IPS-20b (cell line): ENCODE data around the gene CYCS.
"Not testable (repeated sequence)": the region's sequence is repeated elsewhere in the genome, so short reads cannot be mapped to it uniquely, and the experiment has no call there.

Experiments used
- H3K27ac ChIP-seq: one replicate; pipeline ENCODE4 v1.5.1; 2013; ENCODE audit warnings: low read length
- H3K27me3 ChIP-seq: 2 replicates; pipeline ENCODE4 v1.6.1; 2013; ENCODE audit warnings: mild to moderate bottlenecking, low read length, inconsistent platforms; ENCODE audit not compliant: insufficient read depth
- H3K36me3 ChIP-seq: 2 replicates; pipeline ENCODE4 v1.6.1; 2013; ENCODE audit warnings: low read depth, mild to moderate bottlenecking, inconsistent platforms, low read length, moderate library complexity; ENCODE audit not compliant: insufficient read depth
- H3K4me1 ChIP-seq: 2 replicates; pipeline ENCODE4 v1.6.1; 2013; ENCODE audit warnings: mild to moderate bottlenecking, control low read depth, inconsistent platforms, low read length, moderate library complexity; ENCODE audit not compliant: insufficient read depth
- H3K4me3 ChIP-seq: 2 replicates; pipeline ENCODE4 v1.5.1; 2013; ENCODE audit warnings: mild to moderate bottlenecking, low read length, inconsistent platforms
- H3K9ac ChIP-seq: 2 replicates; pipeline ENCODE4 v1.6.1; 2013; ENCODE audit warnings: low read depth, mild to moderate bottlenecking, inconsistent platforms, low read length, moderate library complexity
- H3K9me3 ChIP-seq: 2 replicates; pipeline ENCODE4 v1.6.1; 2013; ENCODE audit warnings: mild to moderate bottlenecking, low read depth, low read length, inconsistent platforms; ENCODE audit not compliant: insufficient read depth

Gene CYCS

DNA sequence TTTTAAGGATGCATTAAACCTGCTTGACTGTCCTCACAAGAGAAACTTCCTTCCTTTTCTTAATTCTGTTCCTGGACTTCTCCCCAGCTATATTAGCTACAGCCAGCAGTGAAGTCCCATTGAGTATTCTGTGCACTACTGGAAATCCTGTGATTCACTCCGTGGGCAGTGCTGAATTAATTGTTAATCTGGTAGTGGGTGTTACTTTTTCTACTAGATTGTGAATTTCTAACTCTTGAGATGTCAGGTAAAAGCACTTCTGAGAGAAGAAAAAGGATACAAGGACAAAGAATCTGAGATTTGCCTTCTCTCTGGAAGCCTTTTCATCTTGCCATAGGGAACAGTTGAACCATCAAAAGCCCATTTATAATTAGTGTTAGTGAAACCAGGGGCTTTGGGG lies 33.9 kb downstream of the CYCS start:
- H3K27ac ChIP-seq = no peak overlapping the region
- H3K9me3 ChIP-seq = no peaks in the 10 kb centered on the region

DNA sequence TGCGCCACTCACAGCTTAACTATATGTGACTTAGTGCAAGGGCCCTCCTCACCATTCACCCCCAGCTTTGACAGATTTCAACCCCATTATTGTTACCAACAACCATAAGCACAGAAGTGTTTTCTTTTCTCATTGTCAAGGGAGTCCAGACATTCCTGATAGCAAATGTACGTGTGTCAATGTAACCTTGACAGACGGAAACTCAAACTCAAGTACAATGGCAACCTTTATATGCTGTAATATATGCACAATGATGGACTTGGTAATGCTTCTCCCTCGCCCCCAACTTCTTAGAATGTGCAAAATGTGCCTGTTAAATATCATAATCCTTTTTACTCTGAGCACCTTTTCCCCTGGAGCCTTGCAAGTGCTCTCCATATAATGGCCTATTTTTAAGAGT lies 34.7 kb downstream of the CYCS start:
- Histone ChIP-seq H3K4me3 (no peak overlapping the region), H3K27ac (no peak overlapping the region), H3K9me3 (no peaks in the 10 kb centered on the region), H3K27me3 (no peaks in the 10 kb centered on the region), H3K9ac (no peak overlapping the region), H3K36me3 (no peaks in the 10 kb centered on the region), H3K4me1 (no peaks in the 10 kb centered on the region)

More for the DNA sequence above, 33.9 kb downstream of the CYCS start:
- Histone ChIP-seq H3K36me3 (no peaks in the 10 kb centered on the region), H3K4me1 (no peaks in the 10 kb centered on the region), H3K27me3 (no peaks in the 10 kb centered on the region), H3K4me3 (no peak overlapping the region), H3K9ac (no peak overlapping the region)

DNA sequence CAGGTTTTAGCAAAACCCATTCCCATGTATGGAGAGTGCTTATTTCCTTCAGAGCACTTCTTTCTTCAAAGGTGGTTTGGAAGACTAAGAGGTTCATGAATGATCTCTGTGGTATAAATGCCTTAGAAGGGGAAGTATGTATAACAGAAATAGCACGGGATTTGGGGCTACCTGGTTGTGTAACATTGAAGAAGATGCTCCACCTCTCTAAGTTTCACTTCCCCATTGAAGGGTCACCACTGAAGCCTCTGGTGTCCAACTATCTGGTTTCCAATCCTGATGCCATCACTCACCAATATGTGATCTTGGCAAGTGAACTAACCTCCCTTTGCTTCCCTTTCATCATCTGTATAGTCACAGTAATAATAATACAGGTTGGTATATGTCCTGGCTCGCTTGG lies 37.2 kb downstream of the CYCS start:
- no peaks in the 10 kb centered on the region for H3K36me3 ChIP-seq
- no peaks in the 10 kb centered on the region for H3K27me3 ChIP-seq
- no peak overlapping the region for H3K4me3 ChIP-seq
- H3K27ac ChIP-seq = no peak overlapping the region
- no peaks in the 10 kb centered on the region for H3K9me3 ChIP-seq
- H3K9ac ChIP-seq = no peak overlapping the region
- no peaks in the 10 kb centered on the region for H3K4me1 ChIP-seq

DNA sequence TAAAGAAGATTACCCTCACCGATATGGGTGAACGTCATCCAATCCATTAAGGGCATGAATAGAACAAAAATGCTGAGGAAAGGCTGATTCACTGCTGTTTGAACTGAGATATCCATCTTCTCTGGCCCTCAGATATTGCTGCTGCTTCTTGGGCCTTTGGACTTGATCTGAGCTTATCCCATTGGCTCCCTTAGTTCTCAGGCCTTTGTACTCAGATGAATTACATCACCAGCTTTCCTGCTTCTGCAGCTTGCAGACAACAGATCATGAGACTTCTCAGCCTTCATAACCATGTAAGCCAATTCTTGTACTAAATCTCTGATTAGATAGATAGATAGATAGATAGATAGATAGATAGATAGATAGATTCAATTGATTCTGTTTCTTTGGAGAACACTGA lies 40.2 kb downstream of the CYCS start:
- H3K27me3 ChIP-seq = no peaks in the 10 kb centered on the region
- no peak overlapping the region for H3K9ac ChIP-seq
- H3K27ac ChIP-seq = no peak overlapping the region
- no peak overlapping the region for H3K4me3 ChIP-seq
- no peaks in the 10 kb centered on the region for H3K4me1 ChIP-seq
- H3K36me3 ChIP-seq = no peaks in the 10 kb centered on the region
- no peaks in the 10 kb centered on the region for H3K9me3 ChIP-seq

DNA sequence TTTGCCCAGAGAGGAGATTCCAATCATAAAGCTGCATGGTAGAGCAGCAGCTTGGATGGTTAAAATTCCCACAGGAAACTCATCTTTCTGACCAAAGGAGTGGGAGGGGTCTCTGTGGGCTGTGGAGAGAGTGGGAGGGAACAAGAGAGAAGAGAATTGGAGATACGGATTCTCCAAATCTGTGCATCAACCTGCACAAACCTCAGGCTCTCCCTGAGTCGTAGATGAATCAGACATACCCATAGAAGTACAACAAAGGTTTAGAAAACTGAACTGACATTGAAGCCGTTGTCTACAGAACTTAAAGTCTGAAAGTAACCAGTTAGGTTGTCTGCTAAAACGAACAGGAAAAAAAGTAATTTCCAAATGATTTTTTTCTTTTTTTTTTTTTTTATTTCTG lies 41.9 kb downstream of the CYCS start:
- Histone ChIP-seq H3K9me3 (no peaks in the 10 kb centered on the region), H3K9ac (no peak overlapping the region), H3K4me3 (no peak overlapping the region), H3K4me1 (no peaks in the 10 kb centered on the region), H3K36me3 (no peaks in the 10 kb centered on the region), H3K27me3 (no peaks in the 10 kb centered on the region), H3K27ac (no peak overlapping the region)

DNA sequence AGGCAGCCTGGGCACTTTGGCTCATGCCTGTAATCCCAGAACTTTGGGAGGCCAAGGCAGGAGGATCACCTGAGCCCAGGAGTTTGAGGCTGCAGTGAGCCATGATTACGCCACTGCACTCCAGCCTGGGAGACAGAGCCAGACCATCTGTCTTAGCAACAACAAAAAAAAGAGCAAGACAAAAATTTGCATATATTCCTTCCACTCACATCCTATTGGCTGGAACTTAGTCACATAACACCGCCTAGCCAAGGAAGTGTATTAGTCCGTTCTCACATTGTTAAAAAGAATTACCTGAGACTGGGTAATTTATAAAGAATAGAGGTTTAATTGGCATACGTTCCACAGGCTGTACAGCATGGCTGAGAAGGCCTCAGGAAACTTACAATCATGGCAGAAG lies 43.0 kb downstream of the CYCS start:
- H3K4me1 ChIP-seq, H3K36me3 ChIP-seq, H3K9me3 ChIP-seq, H3K9ac ChIP-seq, H3K27me3 ChIP-seq, H3K27ac ChIP-seq, H3K4me3 ChIP-seq: not testable (repeated sequence)

DNA sequence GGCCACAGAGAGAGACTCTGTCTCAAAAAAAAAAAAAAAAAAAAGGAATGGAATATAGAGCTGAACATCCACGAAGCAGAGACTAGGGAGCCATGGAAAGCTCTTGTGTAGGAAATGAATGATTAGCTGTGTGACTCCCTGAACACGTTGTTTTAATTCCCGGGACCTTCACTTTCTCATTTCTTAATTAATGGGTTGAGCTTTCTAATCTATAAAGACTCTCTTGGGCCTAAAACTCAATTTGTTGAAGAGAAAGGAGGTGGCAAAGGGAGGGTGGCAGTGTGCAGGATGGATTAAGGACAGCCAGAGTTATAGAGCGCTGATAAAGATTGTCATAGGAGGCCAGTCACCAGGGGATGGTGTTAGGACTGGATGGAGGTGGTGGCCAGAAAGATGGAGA lies 48.0 kb downstream of the CYCS start:
- Histone ChIP-seq H3K27me3 (no peaks in the 10 kb centered on the region), H3K9me3 (no peaks in the 10 kb centered on the region), H3K4me3 (no peak overlapping the region), H3K9ac (no peak overlapping the region), H3K27ac (no peak overlapping the region), H3K4me1 (no peaks in the 10 kb centered on the region), H3K36me3 (no peaks in the 10 kb centered on the region)

DNA sequence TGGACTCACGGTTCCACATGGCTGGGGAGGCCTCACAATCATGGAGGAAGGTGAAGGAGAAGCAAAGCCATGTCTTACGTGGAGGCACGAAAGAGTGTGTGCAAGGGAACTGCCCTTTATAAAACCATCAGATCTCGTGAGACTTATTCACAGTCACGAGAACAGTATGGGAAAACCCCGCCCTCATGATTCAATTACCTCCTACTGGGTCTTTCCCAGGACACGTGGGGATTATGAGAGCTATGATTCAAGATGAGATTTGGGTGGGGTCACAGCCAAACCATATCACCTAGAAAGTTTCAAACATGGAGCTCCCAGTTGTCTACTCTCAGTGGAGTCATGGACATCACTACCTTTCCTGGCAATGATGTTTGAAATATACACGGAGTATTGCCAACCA lies 49.6 kb downstream of the CYCS start:
- Histone ChIP-seq H3K4me1 (no peaks in the 10 kb centered on the region), H3K9ac (no peak overlapping the region), H3K9me3 (no peaks in the 10 kb centered on the region), H3K27ac (no peak overlapping the region), H3K36me3 (no peaks in the 10 kb centered on the region), H3K27me3 (no peaks in the 10 kb centered on the region), H3K4me3 (no peak overlapping the region)

DNA sequence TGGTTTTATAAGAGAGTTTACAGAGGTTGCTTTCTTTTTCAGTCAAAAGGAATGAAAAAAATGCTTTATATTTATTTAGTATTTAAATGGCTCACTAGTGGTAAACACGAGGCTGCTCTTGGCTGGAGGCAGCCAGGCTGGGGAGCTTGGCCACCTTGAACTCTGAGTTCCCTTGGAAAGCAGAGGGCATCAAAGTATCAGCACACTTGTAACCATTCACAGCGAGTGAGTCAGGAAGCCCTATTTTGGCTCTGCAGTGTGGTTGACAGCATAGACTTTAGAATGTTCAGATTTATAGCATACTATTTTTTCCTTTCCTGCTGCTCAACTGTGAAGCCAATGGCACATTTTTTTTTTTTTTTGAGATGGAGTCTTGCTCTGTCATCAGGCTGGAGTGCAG lies 51.6 kb downstream of the CYCS start:
- no peak overlapping the region for H3K4me3 ChIP-seq

More for the DNA sequence above, 51.6 kb downstream of the CYCS start:
- no peaks in the 10 kb centered on the region for H3K36me3 ChIP-seq
- no peaks in the 10 kb centered on the region for H3K27me3 ChIP-seq
- H3K9me3 ChIP-seq = no peaks in the 10 kb centered on the region
- H3K9ac ChIP-seq = no peak overlapping the region
- no peak overlapping the region for H3K27ac ChIP-seq
- H3K4me1 ChIP-seq = no peaks in the 10 kb centered on the region
